Activated T-helper 2 cell treated with anti-CD3 and anti-CD28 coated beads, Interferon-gamma antibody, Interleukin-2, Interleukin-4, amounts not matched to agents 10 μg/mL and 5 μg/mL and 100 μg/mL, durations not matched to agents 14 hours and 24 hours and 36 hours (primary cell): ENCODE measurements around the gene CPEB2. TPM values are rescaled to one million over a fixed set of nuclear protein-coding genes. Genes with fewer than 3 reads are reported as not detected.
"Not testable (repeated sequence)": the region's sequence is repeated elsewhere in the genome, so short reads cannot be mapped to it uniquely, and the experiment has no call there.

Experiments used
- DNase-seq: peaks from one replicate; pipeline ENCODE4 v3.0.0; 2021; ENCODE audit warnings: low spot score
- H3K27ac Mint-ChIP-seq: one replicate; pipeline ENCODE4 v1.8.0; 2021; ENCODE audit warnings: mixed read lengths
- H3K27me3 Mint-ChIP-seq: one replicate; pipeline ENCODE4 v1.8.0; 2021; ENCODE audit warnings: low read depth, mixed read lengths
- H3K36me3 Mint-ChIP-seq: one replicate; pipeline ENCODE4 v1.8.0; 2021; ENCODE audit warnings: low read depth, mixed read lengths
- H3K4me1 Mint-ChIP-seq: one replicate; pipeline ENCODE4 v1.8.0; 2021; ENCODE audit warnings: low read depth, mixed read lengths
- H3K4me3 Mint-ChIP-seq: one replicate; pipeline ENCODE4 v1.8.0; 2021; ENCODE audit warnings: low read depth, mild to moderate bottlenecking, moderate library complexity, mixed read lengths
- H3K9me3 Mint-ChIP-seq: one replicate; pipeline ENCODE4 v1.8.0; 2021; ENCODE audit warnings: mixed read lengths
- intact Hi-C: fragments of 100-400 bp; cut with micrococcal nuclease; formaldehyde crosslinking; loops from one replicate; pipeline ENCODE4 v1.15.1; 2023
- total RNA-seq: library from RNA; stranded (reverse); gene quantifications from 2 replicates; pipeline ENCODE4 v1.2.3, GENCODE V29; 2022

The CPEB2 gene
- total RNA-seq, 1 donor from 2014 or later = 12.3 TPM

DNA sequence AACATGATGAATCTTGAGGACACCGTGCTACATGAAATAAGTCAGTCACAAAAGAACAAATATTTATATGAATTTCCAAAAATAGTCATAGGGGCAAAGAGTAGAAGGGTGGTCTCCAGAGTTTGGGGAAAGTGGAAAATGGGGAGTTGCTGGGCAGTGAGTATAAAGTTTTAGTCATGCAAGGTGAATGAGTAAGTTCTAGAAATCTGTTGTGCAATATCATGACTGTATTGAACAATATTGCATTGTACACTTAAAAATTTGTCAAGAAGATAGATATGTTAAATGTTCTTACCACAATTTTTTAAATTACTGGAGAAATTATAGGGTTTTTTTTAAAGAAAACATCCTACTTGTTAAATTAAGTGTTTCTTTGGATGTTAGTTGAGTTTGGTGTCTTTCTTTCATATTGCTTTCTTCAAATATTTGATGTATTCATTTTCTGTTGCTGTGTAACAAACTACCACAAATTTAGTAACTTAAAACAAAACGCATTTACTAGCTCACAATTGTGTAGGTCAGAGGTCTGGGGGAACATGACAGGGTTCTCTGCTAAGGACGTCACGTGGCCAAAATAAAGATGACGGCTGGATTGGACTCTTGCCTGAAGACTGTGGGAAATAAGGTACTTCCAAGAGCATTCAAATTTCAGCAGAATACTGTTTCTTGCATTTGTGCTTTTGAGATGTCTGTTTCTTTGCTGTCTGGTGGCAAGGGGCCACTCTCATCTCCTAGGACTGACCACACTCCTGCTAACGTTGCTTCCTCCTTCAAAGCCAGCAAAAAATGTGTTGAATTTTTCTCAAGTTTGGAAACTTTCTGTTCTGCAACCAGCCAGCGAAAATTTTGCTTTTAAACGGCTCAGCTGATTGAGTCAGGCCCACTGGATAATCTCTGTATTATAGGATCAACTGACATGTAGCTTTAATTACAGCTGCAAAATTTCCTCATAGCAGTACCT lies 76.7 kb downstream of the CPEB2 start:
- Mint-ChIP-seq H3K36me3 (peaks cover 4% of the 10 kb centered on the region), H3K4me3 (no peak overlapping the region), H3K27me3 (peaks cover 3% of the 10 kb centered on the region), H3K4me1 (no peaks in the 10 kb centered on the region), H3K9me3 (peaks cover 12% of the 10 kb centered on the region), H3K27ac (no peak overlapping the region)
- DNase-seq = no peak
- intact Hi-C loops = no loop called here

- Mint-ChIP-seq H3K9me3 (no peaks in the 10 kb centered on the region), H3K27ac (no peak overlapping the region), H3K4me1 (no peaks in the 10 kb centered on the region), H3K36me3 (no peaks in the 10 kb centered on the region), H3K27me3 (peaks cover 5% of the 10 kb centered on the region), H3K4me3 (no peak overlapping the region)
- intact Hi-C loops = no loop called here
- DNase-seq = no peak
Measured at GRCh38 chr4:15084780-15085179, 82.5 kb downstream of the CPEB2 start.

DNA sequence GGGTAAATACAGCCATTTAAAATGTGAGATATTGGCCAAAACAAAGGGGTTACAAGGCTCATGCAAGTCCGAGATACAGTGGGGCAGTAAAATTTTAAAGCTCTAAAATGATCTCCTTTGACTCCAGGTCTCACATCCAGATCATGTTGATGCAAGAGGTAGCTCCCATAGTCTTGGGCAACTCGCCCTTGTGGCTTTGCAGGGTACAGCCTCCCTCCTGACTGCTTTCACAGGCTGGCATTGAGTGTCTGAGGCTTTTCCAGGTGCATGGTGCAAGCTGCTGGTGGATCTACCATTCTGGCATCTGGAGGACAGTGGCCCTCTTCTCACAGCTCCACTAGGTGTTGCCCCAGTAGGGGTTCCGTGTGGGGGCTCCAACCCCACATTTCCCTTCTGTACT lies 83.5 kb downstream of the CPEB2 start:
- H3K36me3 Mint-ChIP-seq, H3K27me3 Mint-ChIP-seq, H3K27ac Mint-ChIP-seq, H3K9me3 Mint-ChIP-seq, H3K4me3 Mint-ChIP-seq, H3K4me1 Mint-ChIP-seq, DNase-seq, intact Hi-C loops: not testable (repeated sequence)

DNA sequence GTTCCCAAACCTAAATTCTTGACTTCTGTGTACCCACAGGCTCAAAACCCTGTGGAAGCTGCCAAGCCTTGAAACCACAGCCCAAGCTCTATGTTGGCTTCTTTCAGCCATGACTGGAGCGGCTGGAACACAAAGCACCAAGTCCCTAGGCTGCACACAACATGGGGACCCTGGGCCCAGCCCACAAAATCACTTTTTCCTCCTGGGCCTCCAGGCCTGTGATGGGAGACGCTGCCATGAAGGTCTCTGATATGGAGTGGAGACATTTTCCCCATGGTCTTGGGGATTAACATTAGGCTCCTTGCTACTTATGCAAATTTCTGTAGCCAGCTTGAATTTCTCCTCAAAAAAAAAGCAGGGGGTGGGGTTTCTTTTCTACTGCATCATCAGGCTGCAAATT lies 84.0 kb downstream of the CPEB2 start:
- DNase-seq, H3K9me3 Mint-ChIP-seq, H3K27ac Mint-ChIP-seq, H3K36me3 Mint-ChIP-seq, intact Hi-C loops, H3K4me1 Mint-ChIP-seq, H3K4me3 Mint-ChIP-seq, H3K27me3 Mint-ChIP-seq: not testable (repeated sequence)

DNA sequence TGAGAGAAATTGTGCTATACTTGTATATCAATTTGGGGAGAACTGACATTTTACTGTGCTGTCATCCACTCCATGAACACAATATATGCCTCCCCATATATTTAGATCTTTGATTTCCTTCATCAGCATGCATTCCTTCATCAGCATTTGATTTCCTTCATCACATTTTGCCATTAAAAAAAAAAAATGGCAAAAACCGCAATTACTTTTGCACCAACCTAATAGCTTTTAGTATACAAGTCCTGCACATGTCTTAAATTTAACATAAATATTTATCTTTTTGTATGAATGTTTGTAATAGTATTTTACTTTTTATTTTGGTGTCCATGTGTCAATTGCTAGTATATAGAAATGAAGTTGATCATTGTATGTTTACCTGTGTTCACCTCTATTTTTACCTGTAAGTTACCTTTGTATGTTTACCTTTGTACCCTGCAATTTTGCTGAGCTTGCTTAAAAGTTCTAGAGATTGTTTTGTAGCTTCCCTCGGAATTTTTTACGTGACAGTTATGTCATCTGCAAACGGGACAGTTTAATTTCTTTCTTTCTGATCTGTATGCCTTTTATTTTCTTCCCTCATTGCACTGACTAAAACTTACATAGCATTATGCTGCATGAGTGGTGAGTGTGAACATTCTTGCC lies 86.2 kb downstream of the CPEB2 start:
- Mint-ChIP-seq H3K4me3 (no peak overlapping the region), H3K27ac (no peak overlapping the region), H3K4me1 (no peaks in the 10 kb centered on the region), H3K27me3 (peaks cover 7% of the 10 kb centered on the region), H3K9me3 (no peaks in the 10 kb centered on the region), H3K36me3 (no peaks in the 10 kb centered on the region)
- no peak for DNase-seq
- intact Hi-C loops = no loop called here

- no peaks in the 10 kb centered on the region for H3K9me3 Mint-ChIP-seq
- H3K4me3 Mint-ChIP-seq = no peak overlapping the region
- peaks cover 7% of the 10 kb centered on the region for H3K27me3 Mint-ChIP-seq
- no peak overlapping the region for H3K27ac Mint-ChIP-seq
- no peaks in the 10 kb centered on the region for H3K4me1 Mint-ChIP-seq
- intact Hi-C loops = no loop called here
- DNase-seq = no peak
- no peaks in the 10 kb centered on the region for H3K36me3 Mint-ChIP-seq
Measured at GRCh38 chr4:15089979-15090378, 87.7 kb downstream of the CPEB2 start.

DNA sequence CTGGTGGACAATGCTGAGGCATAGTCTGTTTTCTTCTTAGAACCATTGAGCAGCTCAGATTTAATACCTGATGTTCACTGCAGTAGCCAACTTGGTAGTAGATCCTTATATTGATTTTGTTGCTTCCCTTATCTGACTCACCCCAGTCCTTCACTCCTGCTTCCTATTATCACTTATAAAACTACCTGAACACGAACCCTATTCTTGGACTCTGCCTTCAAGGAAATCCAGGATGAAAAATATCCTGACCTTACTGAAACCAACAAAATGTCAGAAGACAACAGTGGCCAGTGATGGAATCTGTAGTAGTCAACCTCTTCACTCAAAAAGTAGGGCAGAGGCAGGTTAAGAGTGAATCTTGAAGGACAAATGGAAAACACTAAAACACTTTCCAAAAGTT lies 98.1 kb downstream of the CPEB2 start:
- H3K27ac Mint-ChIP-seq = no peak overlapping the region
- H3K36me3 Mint-ChIP-seq = no peaks in the 10 kb centered on the region
- no peak overlapping the region for H3K4me3 Mint-ChIP-seq
- peaks cover 2% of the 10 kb centered on the region for H3K4me1 Mint-ChIP-seq
- intact Hi-C loops = no loop called here
- no peaks in the 10 kb centered on the region for H3K9me3 Mint-ChIP-seq
- no peak for DNase-seq
- H3K27me3 Mint-ChIP-seq = peaks cover 3% of the 10 kb centered on the region

DNA sequence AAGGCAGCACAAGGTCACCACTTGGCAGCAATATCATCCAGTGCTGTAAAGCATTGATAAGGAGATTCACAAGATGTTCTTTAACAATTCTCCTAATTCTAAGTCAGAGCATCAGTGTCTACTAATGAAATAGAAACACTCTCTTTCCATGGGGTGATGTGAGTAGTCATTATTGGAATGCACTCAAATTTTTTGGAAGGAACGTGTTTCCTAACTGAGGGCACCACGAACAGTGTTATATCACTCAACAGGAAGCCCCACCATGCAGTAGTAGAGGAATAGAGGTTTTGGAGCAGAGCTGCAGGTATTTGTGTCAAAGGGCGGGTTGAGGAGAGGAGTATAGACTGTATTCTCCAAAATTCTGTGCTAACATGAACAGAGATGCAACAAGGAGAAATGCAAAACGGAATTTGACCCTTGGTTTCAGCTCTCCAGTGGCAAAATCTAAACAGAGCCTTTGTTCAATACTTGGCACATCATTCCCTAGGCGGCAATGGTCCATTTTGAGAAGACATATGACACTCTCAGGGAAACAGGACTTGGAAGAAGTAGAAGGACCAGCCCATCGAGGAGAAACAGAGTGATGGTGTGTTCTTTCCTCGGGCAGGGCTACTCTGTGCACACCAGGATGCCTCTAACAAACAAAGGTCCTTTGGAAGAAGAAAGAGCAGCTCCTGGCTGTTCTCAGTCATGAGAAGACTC lies 98.9 kb downstream of the CPEB2 start:
- Mint-ChIP-seq H3K4me1 (peaks cover 2% of the 10 kb centered on the region), H3K36me3 (no peaks in the 10 kb centered on the region), H3K27ac (no peak overlapping the region), H3K4me3 (no peak overlapping the region), H3K9me3 (no peaks in the 10 kb centered on the region), H3K27me3 (peaks cover 3% of the 10 kb centered on the region)
- no peak for DNase-seq
- intact Hi-C loops = no loop called here

DNA sequence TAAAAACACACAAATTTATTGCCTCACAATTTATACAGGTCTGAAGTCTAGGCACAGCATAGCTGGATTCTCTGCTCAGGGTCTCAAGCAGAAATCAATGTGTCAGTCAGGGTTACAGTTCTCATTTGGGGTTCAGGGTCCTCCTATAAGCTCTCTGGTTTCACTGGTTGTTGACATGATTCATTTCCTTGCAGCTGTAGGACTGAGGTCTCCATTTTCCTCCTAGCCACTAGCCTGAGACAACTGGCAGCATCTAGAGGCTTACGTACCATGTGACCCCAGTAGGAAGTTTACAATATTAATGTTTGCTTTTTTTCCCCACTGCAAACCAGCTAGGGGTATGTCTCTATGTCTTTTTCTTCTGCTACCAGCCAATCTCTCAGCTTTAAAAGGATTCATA lies 102.5 kb downstream of the CPEB2 start:
- DNase-seq = no peak
- Mint-ChIP-seq H3K27ac (no peak overlapping the region), H3K36me3 (no peaks in the 10 kb centered on the region), H3K4me3 (no peak overlapping the region), H3K9me3 (no peaks in the 10 kb centered on the region), H3K27me3 (peaks cover 3% of the 10 kb centered on the region), H3K4me1 (peaks cover 2% of the 10 kb centered on the region)
- intact Hi-C loops = no loop called here

DNA sequence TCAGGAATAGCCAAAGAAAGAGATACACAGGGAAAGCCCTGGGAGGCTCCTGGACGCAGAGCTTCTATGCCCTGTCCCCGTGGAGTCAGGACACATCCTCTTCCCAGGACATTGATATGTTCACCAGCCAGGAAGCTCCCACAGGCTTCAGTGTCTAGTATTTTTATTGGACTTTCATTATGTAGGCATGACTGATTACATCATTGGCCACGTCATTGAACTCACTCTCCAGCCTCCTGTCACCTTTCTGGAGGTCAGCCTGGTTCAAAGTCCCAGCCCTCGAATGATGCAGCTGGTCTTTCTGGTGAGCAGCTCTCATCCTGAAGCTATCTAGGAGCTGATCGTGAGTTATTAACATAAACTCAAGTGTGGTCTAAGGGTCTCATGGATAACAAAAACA lies 104.1 kb downstream of the CPEB2 start:
- Mint-ChIP-seq H3K9me3 (no peaks in the 10 kb centered on the region), H3K27ac (no peak overlapping the region), H3K4me3 (no peak overlapping the region), H3K27me3 (peaks cover 2% of the 10 kb centered on the region), H3K4me1 (peaks cover 2% of the 10 kb centered on the region), H3K36me3 (no peaks in the 10 kb centered on the region)
- intact Hi-C loops = no loop called here
- DNase-seq = no peak

DNA sequence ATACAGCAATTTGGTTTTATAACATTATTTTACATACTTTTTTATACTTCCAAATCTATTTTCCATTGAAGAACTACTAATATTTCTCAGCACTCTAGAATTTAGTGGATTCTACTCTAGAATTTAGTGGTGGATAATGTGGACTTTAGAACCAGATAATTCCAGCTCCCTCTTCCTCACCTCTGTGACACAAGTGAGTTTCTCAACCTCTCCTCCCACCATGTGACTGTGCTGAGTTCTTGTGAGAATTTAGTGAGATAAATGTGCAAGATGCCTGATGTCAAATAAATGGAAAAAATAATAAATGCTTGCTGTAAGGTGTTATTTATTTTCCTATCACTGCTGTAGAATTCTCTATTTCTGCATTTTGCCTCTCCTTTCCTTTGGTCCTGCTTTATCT lies 107.3 kb downstream of the CPEB2 start:
- Mint-ChIP-seq H3K36me3 (no peaks in the 10 kb centered on the region), H3K27ac (no peak overlapping the region), H3K9me3 (no peaks in the 10 kb centered on the region), H3K27me3 (no peaks in the 10 kb centered on the region), H3K4me1 (peaks cover 2% of the 10 kb centered on the region), H3K4me3 (no peak overlapping the region)
- intact Hi-C loops = no loop called here
- no peak for DNase-seq

- Mint-ChIP-seq H3K4me3 (no peak overlapping the region), H3K9me3 (no peaks in the 10 kb centered on the region), H3K27me3 (no peaks in the 10 kb centered on the region), H3K27ac (no peak overlapping the region), H3K4me1 (peaks cover under 1% of the 10 kb centered on the region), H3K36me3 (no peaks in the 10 kb centered on the region)
- no peak for DNase-seq
- intact Hi-C loops = no loop called here
Measured at GRCh38 chr4:15110120-15110571, 107.9 kb downstream of the CPEB2 start.
